Naive thymus-derived CD8-positive, alpha-beta T cell (primary cell): Measurements from ENCODE around the gene PDE4D. TPM values are rescaled to one million over a fixed set of nuclear protein-coding genes. Genes with fewer than 3 reads are reported as not detected.

Experiments used
- ATAC-seq, 2 donors: fragments of 150-1000 bp; cut with Tn5 transposase in 1 of 2; sonication (Bioruptor Pico), chemical (Tn5 transposase) in 1 of 2; 1 replicate in 1 of 2; 2 replicates in 1 of 2; pipeline ENCODE4 v1.10.0; 2021; ENCODE audit warnings: mild to moderate bottlenecking in 2 of 2, moderate library complexity in 2 of 2
- POLR2A ChIA-PET: fragments of 350-600 bp; sonication (Branson Sonifier 250); formaldehyde crosslinking; loops from one replicate; lab custom pipeline; 2021; ENCODE audit warnings: antibody characterized with exemption; lab: Charles Lee
- DNase-seq, 10 donors: peaks; one replicate each; pipeline versions ENCODE4 v3.0.0 to v3.0.0-alpha.2; 2020 to 2022
- H3K27ac Mint-ChIP-seq, 10 donors: one replicate each; pipeline ENCODE4 v1.8.0; 2020 to 2022; ENCODE audit warnings: mild to moderate bottlenecking in 10 of 10, mixed read lengths in 10 of 10, moderate library complexity in 4 of 10, inconsistent platforms in 1 of 10
- H3K27me3 Mint-ChIP-seq, 5 donors: one replicate each; pipeline ENCODE4 v1.8.0; 2021 to 2022; ENCODE audit warnings: mixed read lengths in 5 of 5
- H3K36me3 Mint-ChIP-seq, 3 donors: one replicate each; pipeline ENCODE4 v1.8.0; 2020 to 2022; ENCODE audit warnings: mixed read lengths in 3 of 3, mild to moderate bottlenecking in 2 of 3, inconsistent platforms in 1 of 3
- H3K4me1 Mint-ChIP-seq, 4 donors: one replicate each; pipeline ENCODE4 v1.8.0; 2021 to 2022; ENCODE audit warnings: mixed read lengths in 4 of 4
- H3K4me3 Mint-ChIP-seq, 10 donors: one replicate each; pipeline ENCODE4 v1.8.0; 2020 to 2022; ENCODE audit warnings: mild to moderate bottlenecking in 10 of 10, mixed read lengths in 10 of 10, moderate library complexity in 6 of 10, inconsistent platforms in 1 of 10
- H3K9me3 Mint-ChIP-seq, 9 donors: one replicate each; pipeline ENCODE4 v1.8.0; 2020 to 2022; ENCODE audit warnings: mixed read lengths in 9 of 9, mild to moderate bottlenecking in 3 of 9, inconsistent platforms in 1 of 9, moderate library complexity in 1 of 9
- polyA plus RNA-seq, 3 donors: library from polyadenylated mRNA; unstranded; fragments of 300-500 nt; fragmentation: Illumina TruSeq; gene quantifications; one replicate each; pipeline ENCODE4 v1.2.3, GENCODE V29; 2021
- total RNA-seq, 8 experiments: library from RNA in 2 of 8; stranded (reverse) in 2 of 8; gene quantifications; one replicate each; pipeline ENCODE4 v1.2.3 and lab custom pipeline; 2021 to 2026

Gene PDE4D
- total and polyA plus RNA-seq, 5 experiments from 2014 or later, result 5.8 to 35.9 (median 8.8) TPM

DNA sequence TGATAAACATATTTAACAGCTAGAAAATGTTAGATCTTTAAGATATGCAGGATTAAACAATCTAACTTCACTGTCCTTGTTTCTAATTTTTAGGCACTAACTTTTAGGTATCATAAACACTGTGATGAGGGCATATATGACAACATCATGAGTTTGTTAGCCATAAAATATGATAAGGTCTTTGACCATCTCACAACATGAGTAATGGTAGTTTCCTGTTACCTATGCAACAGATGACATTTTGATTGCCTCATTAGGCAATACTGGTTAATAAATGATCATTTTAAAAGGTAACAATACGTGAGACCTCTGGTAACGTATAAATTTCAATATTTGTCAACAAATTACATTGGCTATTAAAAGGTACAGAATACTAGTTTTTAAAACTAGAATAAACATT is 613.5 kb downstream of the PDE4D start:
- Mint-ChIP-seq H3K4me1 (peaks cover 5 to 11% (median 10%) of the 10 kb centered on the region in 4 donors), H3K27me3 (peaks cover 10 to 20% (median 11%) of the 10 kb centered on the region in 5 donors), H3K9me3 (no peaks in the 10 kb centered on the region), H3K36me3 (no peaks in the 10 kb centered on the region), H3K4me3 (no peak overlapping the region), H3K27ac (no peak overlapping the region)
- POLR2A ChIA-PET, result no interaction called here
- no peak for DNase-seq
- no peak for ATAC-seq

- POLR2A ChIA-PET, result no interaction called here
- H3K27ac Mint-ChIP-seq, result no peak overlapping the region
- H3K4me1 Mint-ChIP-seq, result peaks cover 5 to 12% (median 11%) of the 10 kb centered on the region in 4 donors
- DNase-seq (no peak), ATAC-seq (no peak)
- H3K36me3 Mint-ChIP-seq, result no peaks in the 10 kb centered on the region
- H3K9me3 Mint-ChIP-seq, result no peaks in the 10 kb centered on the region
- H3K27me3 Mint-ChIP-seq, result peaks cover 11 to 28% (median 21%) of the 10 kb centered on the region in 5 donors
- H3K4me3 Mint-ChIP-seq, result no peak overlapping the region
Measured at GRCh38 chr5:59276917-59277372, 616.6 kb downstream of the PDE4D start.

GRCh38 chr5:59276325-59276675 is 617.2 kb downstream of the PDE4D start:
- no peak overlapping the region for H3K27ac Mint-ChIP-seq
- ATAC-seq (no peak), DNase-seq (no peak)
- H3K27me3 Mint-ChIP-seq, result peaks cover 9 to 26% (median 21%) of the 10 kb centered on the region in 5 donors
- H3K4me1 Mint-ChIP-seq, result peaks cover 5 to 12% (median 11%) of the 10 kb centered on the region in 4 donors
- POLR2A ChIA-PET, result no interaction called here
- H3K36me3 Mint-ChIP-seq, result no peaks in the 10 kb centered on the region
- H3K4me3 Mint-ChIP-seq, result peak overlapping the region in 1 of 10 donors; percentile 64
- H3K9me3 Mint-ChIP-seq, result no peaks in the 10 kb centered on the region

DNA sequence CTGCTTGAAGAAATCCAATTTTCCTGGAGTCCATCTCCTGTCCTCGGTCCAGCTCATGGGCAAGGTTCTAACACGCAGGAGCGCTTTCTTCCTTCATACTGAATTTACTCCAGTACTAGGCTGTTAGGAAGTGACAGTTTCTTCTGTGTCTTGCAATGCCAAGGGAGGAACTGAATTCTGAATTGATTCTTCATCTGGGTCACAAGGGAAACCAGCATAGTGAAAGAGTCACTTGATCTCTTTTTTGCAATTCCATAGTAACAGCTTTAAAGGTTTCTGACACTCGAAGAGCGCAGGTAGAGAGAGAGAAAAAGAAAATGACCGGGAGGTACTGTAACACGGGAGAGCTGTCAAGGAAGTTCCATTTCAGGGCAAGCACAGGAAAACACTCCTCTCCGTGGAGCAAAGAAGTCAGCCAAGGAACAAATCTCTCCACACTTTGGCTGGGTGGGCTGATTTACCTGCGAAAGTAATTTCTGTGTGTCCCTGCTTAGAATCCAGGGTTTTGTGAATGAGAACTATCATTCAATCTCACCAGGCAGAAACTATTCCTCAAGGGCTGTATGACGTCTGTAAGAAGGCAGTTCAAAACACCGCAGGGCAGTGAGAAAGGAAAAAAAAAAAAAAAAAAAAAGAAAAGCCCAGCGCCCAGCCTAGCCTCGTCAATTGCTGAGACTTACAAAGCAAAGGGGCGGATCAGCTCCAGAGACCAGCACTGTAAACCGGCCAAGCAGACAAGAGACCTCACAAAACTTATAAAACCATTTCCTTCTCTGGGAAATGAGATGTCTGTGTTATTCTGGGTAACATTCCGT is 617.8 kb downstream of the PDE4D start:
- no peaks in the 10 kb centered on the region for H3K36me3 Mint-ChIP-seq
- H3K9me3 Mint-ChIP-seq, result no peaks in the 10 kb centered on the region
- DNase-seq, result no peak
- H3K4me1 Mint-ChIP-seq, result peaks cover 5 to 12% (median 11%) of the 10 kb centered on the region in 4 donors
- ATAC-seq, result peak in 1 of 2 donors; percentile 32
- H3K27ac Mint-ChIP-seq, result peak overlapping the region in 1 of 10 donors; percentile 21
- peak overlapping the region; percentile 60 to 85 (median 73) for H3K4me3 Mint-ChIP-seq
- POLR2A ChIA-PET, result interaction anchor here (0.7 kb wide), 1 partner anchor 86 kb away, joined by 7 read pairs; no protein-coding TSS in a partner anchor
- H3K27me3 Mint-ChIP-seq, result peaks cover 9 to 26% (median 17%) of the 10 kb centered on the region in 5 donors

DNA sequence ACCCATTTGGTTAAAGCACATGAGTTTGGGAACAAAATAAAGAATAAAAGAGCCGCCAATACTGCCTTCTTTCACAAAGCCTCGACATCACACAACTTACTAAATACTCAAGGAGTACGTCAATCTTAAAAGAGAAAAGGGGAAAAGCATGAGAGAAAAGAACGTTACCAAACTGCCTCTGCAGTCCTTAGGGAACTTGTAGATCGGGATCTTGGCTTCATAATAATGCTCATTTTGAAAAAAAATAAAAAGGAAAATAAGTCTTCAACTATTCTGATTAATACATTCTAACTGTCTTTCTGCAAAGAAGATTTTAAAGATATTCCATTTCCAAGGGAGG is 618.4 kb downstream of the PDE4D start:
- ATAC-seq, result no peak
- Mint-ChIP-seq H3K4me3 (peak overlapping the region; percentile 60 to 85 (median 73)), H3K9me3 (no peaks in the 10 kb centered on the region), H3K27ac (peak overlapping the region in 1 of 10 donors; percentile 21), H3K36me3 (no peaks in the 10 kb centered on the region), H3K27me3 (peaks cover 9 to 28% (median 17%) of the 10 kb centered on the region in 5 donors), H3K4me1 (peaks cover 5 to 12% (median 11%) of the 10 kb centered on the region in 4 donors)
- no peak for DNase-seq
- POLR2A ChIA-PET, result no interaction called here

DNA sequence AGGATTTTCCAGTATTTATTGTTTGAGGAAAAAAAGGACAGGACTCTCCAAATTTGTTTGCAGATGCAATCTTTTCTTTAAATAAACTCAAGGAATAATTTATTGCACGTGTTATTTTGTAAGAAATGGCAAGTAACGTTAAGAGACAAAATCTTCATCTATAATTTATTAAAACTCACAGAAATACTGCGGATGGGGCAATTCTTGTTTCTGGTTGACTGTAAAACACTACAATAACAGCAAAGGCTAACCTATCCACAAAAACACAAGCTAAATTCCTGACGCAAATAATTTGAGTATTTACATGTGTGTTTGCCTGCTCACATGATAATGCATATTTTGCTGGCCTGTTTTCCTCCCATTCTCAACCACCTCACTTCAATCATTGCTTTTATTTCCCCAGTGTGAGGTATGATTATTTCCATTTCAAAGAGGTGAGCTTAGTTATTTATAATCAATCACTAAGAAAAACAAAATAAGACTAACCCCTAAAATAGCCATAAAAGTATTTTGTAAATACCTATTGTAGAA is 619.4 kb downstream of the PDE4D start:
- no peaks in the 10 kb centered on the region for H3K9me3 Mint-ChIP-seq
- POLR2A ChIA-PET, result no interaction called here
- peaks cover 9 to 26% (median 17%) of the 10 kb centered on the region in 5 donors for H3K27me3 Mint-ChIP-seq
- H3K4me1 Mint-ChIP-seq, result peaks cover 5 to 12% (median 11%) of the 10 kb centered on the region in 4 donors
- H3K27ac Mint-ChIP-seq, result no peak overlapping the region
- H3K36me3 Mint-ChIP-seq, result no peaks in the 10 kb centered on the region
- DNase-seq (no peak), ATAC-seq (no peak)
- no peak overlapping the region for H3K4me3 Mint-ChIP-seq

DNA sequence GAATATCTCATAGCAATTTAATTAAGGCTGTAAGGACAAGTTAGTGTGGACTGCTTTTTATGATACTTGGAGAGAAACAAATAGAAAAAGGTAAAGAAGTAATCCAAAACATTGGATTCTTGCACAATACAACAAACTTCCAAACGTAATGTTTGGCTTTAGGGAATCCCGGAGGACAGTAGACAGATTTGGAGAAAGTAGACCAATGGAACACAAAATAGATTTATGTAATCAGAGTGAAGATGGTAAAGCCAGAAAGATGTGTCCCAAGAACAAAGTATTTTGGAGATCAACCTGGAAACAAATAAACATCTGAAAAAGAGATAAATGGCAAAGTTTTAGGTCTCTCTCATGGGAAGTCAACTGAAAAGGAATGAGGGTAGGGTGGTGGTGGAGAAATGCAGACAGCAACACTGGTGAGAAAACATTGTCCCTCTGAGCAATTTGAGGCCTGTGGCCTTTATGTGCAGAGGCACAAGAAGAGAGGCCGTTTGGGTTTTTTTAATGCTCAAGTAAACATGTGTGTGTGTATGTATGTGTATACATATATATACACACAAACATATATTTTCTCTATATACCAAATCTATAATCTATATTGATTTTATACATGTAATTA is 620.6 kb downstream of the PDE4D start:
- ATAC-seq, result no peak
- Mint-ChIP-seq H3K36me3 (no peaks in the 10 kb centered on the region), H3K4me1 (peaks cover 5 to 12% (median 11%) of the 10 kb centered on the region in 4 donors), H3K9me3 (no peaks in the 10 kb centered on the region), H3K27ac (no peak overlapping the region), H3K4me3 (no peak overlapping the region), H3K27me3 (peaks cover 8 to 23% (median 17%) of the 10 kb centered on the region in 5 donors)
- POLR2A ChIA-PET, result no interaction called here
- no peak for DNase-seq

DNA sequence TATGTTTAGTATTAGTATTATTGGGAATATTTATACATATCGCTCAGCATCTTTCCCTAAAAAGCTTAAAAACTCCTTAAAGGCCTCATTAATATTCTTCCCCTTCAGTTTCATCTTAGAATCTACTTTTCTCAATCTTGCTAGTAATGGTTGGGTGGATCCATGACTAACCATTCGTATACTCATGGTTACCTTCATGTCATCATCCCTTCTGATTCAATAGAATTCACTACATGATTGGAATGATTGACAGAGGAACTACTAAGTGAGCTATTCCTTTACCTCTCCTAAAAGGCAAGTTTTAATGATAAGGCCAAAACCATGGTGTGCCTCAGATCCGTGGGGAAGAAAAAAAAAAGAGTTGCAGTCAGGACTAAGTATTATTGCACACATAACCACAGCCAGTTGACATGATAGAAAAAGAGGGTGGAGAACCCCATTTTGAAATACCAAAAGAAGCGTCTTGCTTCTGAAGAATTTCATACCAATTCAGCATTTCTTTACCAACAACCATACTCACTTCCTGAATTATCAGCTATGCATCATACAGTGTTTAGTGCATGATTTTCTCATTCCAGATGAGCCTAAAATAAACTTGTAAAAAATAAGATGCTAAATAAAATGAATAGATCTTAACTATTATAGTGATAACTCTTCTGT is 624.6 kb downstream of the PDE4D start:
- Mint-ChIP-seq H3K27me3 (peaks cover 0 to 7% (median 0%) of the 10 kb centered on the region in 5 donors), H3K4me1 (no peaks in the 10 kb centered on the region), H3K36me3 (no peaks in the 10 kb centered on the region), H3K9me3 (no peaks in the 10 kb centered on the region), H3K4me3 (no peak overlapping the region), H3K27ac (peak overlapping the region in 1 of 10 donors; percentile 13)
- DNase-seq (no peak), ATAC-seq (no peak)
- POLR2A ChIA-PET, result no interaction called here

GRCh38 chr5:59267033-59267432 is 626.5 kb downstream of the PDE4D start:
- POLR2A ChIA-PET, result no interaction called here
- Mint-ChIP-seq H3K4me1 (no peaks in the 10 kb centered on the region), H3K27ac (no peak overlapping the region), H3K9me3 (no peaks in the 10 kb centered on the region), H3K27me3 (peaks cover 0 to 2% (median 0%) of the 10 kb centered on the region in 5 donors), H3K4me3 (no peak overlapping the region), H3K36me3 (no peaks in the 10 kb centered on the region)
- ATAC-seq, result no peak
- no peak for DNase-seq

DNA sequence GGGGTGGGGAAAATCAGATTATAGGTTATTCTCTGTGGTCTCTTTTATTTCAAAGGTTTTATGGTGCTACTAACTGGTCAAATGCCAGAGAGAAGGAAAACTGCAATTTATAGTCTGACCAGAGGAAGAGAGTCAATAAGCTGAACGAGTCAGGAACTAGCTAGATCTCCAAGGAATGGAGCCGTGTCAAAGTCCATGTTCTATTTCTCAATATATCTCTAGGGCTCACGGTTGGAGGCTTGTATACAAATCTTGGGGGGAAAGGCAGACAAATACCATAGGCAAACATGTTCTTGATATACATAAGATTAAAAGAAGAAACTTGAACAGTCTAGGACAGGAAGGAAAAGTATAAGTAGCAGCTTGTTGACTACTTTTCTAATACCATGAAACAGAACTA is 627.1 kb downstream of the PDE4D start:
- Mint-ChIP-seq H3K27me3 (peaks cover 0 to 2% (median 0%) of the 10 kb centered on the region in 5 donors), H3K4me1 (no peaks in the 10 kb centered on the region), H3K4me3 (no peak overlapping the region), H3K9me3 (no peaks in the 10 kb centered on the region), H3K36me3 (no peaks in the 10 kb centered on the region), H3K27ac (no peak overlapping the region)
- no peak for DNase-seq
- POLR2A ChIA-PET, result no interaction called here
- ATAC-seq, result no peak

GRCh38 chr5:59264639-59265245 is 628.8 kb downstream of the PDE4D start:
- Mint-ChIP-seq H3K27me3 (peaks cover 0 to 1% (median 0%) of the 10 kb centered on the region in 5 donors), H3K4me1 (no peaks in the 10 kb centered on the region), H3K4me3 (no peak overlapping the region), H3K9me3 (no peaks in the 10 kb centered on the region), H3K27ac (no peak overlapping the region), H3K36me3 (no peaks in the 10 kb centered on the region)
- ATAC-seq (no peak), DNase-seq (no peak)
- POLR2A ChIA-PET, result no interaction called here

- no peaks in the 10 kb centered on the region for H3K36me3 Mint-ChIP-seq
- POLR2A ChIA-PET, result no interaction called here
- no peaks in the 10 kb centered on the region for H3K9me3 Mint-ChIP-seq
- no peaks in the 10 kb centered on the region for H3K4me1 Mint-ChIP-seq
- no peak overlapping the region for H3K27ac Mint-ChIP-seq
- DNase-seq (no peak), ATAC-seq (no peak)
- H3K4me3 Mint-ChIP-seq, result no peak overlapping the region
- peaks cover 0 to 1% (median 0%) of the 10 kb centered on the region in 5 donors for H3K27me3 Mint-ChIP-seq
Measured at GRCh38 chr5:59264013-59264412, 629.5 kb downstream of the PDE4D start.
